CD4-positive, alpha-beta T cell treated with Interleukin-10 for 1 hour (primary cell): ENCODE data around the gene PMM2.
"Not testable (repeated sequence)": the region's sequence is repeated elsewhere in the genome, so short reads cannot be mapped to it uniquely, and the experiment has no call there.

Source experiments
- DNase-seq: peaks from one replicate; pipeline ENCODE4 v3.0.0-alpha.2; 2020

PMM2 gene

DNA sequence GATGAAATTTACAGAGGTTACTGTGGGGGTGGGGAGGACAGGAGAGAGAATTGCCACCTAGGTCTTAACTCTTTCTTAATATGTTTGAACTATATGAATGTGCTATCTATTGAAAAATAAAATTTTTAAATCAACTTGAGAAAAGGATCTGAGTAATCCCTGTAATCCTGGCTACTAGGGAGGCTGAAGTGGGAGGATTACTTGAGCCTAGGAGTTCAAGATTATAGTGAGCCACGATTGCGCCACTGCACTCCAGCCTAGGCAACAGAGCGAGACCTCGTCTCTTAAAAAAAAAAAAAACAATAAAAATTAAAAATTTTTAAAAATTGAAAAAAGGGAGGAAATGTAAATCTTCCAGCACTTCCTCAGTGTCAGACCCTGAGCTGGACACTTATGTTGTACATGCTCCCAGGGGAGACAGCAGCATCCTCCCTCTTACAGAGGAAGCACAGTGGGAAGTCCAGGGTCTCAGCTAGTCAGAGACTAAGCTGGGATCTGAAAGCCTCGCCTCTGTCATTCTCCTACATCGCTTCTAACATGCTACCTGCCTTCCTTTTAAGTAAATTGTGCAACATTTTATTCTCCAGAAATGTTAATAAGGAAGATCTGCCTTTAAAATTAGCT, 21.9 kb downstream of the PMM2 start:
- DNase-seq = no peak

DNA sequence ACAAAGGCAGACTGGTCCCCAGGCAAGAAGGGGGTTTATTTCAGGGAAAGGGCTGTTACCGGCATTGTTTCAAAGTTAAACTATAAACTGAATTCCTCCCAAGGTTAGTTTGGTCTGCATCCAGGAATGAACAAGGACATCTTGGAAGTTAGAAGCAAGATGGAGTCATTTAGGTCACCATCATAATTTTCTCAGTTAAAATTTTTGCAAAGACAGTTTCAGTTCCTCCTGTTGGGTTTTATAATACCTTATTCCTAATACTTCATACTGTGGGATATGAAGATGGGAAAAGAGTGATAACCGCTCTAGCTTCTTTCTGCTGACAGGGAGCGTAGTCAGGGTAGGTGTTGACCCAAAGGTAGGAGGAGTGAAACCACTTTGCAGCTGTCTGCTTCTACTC, 24.8 kb downstream of the PMM2 start:
- no peak for DNase-seq

DNA sequence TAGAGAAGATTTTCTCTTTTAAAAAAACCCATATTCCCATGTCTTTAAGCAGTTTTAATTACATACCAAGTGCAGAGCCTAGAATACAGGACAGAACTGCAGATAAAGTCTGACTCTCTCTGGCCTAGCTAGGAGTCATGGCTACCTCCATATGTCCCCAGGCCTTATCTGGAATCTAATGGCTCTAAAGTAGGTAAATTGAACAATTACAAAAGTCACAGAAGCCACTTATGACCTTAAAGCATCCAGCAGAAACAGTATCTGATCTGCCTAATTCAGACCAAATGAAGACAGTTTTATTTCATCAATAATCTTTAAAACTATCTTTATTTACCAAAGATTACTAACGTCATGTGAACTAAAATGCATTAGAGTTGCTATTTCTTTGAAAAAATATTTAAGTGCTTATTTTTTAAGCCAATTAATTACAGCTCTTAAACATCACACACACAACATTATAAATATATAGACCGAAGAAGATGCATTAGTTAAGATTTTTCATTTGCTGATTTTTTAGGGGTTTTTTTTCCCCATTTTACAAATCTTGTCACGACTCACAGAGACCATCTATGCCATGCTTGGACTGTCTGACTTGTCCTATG, 28.7 kb downstream of the PMM2 start:
- no peak for DNase-seq

DNA sequence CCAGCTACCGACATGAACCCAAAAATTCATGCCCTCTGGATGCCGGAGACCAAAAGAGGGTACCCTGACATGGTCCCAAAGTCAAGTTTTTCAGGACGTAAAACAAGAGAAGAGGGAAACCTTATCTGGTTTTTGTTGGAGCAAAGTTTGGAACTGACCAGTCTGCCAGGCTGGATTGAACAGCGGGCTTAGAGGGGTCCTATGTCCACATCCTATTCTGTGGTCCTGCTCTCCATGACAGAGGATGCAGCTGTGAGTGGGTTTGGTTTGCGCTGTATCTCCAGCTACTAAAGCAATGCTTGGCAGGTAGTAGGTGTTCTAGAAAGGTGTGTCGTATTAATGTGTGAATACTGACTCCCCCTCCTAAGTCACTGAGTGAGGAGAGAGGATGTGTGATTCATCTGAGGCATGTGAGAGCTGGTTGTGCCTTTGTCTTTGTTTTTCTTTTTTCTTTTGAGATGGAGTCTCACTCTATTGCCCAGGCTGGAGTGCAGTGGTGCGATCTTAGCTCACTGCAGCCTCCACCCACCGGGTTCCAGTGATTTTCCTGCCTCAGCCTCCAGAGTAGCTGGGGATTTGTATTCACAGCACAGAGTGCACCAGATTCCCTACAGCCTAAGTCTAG, 31.0 kb downstream of the PMM2 start:
- no peak for DNase-seq

DNA sequence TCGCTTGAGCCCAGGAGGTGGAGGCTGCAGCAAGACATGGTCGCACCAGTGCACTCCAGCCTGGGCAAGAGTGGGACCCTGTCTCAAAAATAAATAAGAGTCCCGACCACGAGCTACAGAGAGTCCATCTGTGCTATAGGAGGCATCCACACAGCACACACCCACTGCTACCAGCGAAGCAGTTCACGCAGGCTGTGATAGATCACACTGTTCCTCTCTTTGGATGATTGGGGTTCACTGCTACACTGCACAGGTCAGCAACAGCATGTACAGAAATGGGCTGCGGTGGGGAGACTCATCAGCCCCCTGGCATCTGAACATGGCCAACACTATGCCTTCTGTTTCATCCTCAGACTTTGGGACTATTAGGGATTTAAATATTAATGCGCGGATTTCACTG, 33.8 kb downstream of the PMM2 start:
- DNase-seq = no peak

DNA sequence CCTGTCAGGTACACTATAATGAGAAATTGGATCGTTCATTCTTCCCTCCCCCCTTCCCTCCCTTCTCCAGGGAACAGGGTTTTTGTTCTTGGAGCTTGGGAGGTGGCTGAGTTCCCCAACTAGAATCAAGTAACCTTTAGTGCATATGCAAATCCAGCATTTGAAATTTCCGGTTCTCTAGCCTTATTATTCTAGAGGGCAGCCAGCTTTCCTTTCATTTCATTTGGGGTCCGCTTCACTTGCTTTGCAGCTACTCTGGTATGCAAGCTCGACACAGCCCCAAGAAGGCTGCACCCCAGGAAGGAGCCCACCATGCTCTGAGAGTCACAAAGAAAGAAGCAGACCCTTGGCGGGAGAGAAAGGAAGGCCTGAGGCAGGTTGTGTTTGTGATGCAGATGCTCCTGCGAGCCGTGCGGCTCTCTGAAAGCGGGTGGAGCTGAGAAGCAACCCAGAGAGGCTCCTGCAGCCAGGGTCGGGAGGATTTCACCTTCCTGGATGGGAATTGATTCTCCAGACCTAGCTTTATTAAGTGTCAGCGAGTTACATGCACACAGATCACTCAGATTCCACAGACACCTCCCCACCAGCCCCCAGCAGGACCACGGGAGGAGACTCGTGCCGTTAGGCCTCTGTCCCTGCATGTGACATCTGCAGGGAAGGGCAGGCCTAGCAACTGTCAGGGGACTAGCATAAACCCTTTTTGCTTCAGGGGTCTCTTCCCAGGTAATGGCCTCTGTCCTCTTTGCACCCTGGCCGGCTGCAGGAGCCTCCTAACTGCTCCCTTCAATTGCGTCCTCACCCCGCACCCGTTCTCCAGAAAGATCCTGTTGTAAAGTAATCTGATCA, 34.5 kb downstream of the PMM2 start:
- DNase-seq = no peak

DNA sequence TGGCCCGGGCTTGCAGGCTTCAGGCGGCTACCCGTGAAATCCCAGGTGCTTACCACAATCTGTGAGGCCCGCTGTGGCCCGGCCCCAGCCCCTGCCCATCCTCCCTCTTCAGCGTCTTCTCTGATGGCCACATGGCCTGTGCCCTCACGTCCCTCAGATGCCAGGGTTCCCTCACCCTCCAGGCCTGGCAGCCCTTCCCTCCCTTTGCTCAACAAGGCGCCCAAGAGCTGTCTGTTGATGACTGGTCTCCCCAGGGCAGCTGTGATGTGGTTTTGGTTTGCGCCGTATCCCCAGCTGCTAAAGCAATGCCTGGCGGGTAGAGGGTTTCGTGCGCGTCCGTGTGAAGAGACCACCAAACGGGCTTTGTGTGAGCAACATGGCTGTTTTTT, 35.1 kb downstream of the PMM2 start:
- no peak for DNase-seq

DNA sequence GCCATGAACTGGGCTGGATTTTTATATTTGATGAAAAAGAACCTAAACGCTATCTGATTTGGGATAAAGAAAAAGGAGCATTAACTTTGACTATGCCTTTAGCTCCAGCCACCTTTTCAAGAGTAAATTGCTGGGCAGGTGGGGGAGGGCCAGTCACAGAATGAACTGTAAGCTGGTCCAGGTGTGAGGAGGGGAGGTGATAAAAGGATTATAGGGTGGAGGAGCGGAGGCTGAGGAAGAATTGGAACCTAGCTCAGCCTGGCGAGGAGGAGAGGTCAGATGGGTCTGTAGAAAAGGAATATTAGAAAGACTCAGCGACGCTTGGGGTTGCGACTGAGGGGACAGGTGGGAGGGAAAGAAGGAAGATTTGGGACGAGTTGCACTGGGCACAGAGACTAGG, 39.2 kb downstream of the PMM2 start:
- not testable (repeated sequence) for DNase-seq

DNA sequence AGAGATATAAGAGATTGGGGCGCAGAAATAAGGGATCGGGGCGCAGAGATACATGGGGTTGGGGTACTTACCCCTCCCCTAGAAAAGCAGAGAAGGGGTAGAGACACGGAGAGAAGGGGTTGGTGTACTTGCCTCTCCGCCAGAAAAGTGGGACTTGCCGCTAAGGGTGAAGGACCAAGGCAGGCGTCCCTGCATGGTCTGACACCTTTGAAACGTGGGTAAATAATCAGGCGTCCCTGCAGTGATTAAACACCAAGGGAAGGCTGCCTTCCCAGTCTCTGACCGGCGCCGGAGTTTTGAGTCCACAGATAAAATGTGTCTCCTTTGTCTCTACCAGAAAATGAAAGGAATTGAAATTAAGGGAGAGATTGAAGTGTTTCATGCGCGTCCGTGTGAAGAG, 40.0 kb downstream of the PMM2 start:
- DNase-seq = not testable (repeated sequence)

DNA sequence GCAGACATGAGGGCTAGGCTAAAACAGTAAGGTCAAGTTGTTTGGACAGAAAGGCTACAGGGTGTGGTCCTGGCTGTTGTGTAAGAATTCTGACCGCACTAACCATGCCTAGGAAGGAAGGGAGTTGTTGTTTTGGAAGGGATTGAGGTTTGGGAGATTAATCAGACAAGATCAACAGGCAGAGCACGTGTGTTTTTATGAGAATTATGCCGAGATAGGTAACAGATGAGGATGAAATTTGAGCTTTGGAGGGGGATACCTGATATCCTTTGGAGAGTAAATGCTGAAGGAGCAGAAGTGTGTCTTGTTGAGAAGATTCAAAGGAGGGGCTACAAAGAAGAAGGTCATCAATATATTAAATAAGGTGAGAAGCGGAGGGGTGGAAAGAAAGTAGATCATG, 44.4 kb downstream of the PMM2 start:
- not testable (repeated sequence) for DNase-seq

DNA sequence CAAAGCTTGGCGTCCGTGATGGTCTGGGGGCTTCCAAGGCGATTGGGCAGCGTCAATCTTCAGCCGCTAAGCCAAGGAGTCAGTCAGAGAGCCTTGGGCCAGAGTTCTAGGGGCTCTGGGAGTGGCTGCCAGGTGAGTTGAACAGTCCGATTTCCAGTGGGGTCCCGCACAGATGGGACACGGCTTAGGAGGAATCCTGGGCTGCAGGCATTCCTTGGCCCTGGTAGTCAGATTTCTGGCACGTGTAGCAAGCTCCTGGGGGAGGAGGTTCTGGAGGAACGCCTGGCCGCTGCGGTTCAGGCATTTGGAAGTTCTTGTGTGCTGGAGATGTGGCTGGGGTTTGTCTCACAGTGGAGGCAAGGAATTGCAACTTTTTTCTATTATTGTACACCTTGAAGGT, 45.7 kb downstream of the PMM2 start:
- not testable (repeated sequence) for DNase-seq

DNA sequence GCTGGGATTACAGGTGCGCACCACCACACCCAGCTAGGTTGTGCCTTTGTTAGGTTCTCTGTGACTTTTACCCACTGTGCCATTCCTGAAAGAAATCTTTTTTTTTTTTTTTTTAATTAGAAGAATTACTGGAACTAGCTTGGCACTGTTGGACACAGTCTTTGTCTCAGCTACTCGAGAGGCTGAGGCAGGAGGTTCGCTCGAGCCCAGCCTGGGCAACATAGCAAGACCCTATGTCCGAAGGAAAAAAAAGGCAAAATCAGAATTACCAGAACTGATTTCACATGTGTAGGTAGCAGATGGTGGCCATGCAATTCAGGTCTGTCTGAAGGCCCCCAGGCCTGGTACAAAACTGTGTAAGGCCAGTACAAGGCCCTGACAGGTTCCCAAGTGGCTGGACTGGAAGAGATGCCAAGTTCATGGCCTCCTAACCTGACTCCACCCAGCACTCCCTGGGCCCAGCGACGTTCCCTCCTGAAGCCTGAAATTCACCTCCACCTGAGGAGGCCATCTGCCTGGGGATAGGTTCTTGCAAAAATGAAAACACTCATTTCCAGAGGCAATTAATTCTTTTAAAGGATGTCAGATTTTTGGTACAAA, 48.2 kb downstream of the PMM2 start:
- DNase-seq = no peak

DNA sequence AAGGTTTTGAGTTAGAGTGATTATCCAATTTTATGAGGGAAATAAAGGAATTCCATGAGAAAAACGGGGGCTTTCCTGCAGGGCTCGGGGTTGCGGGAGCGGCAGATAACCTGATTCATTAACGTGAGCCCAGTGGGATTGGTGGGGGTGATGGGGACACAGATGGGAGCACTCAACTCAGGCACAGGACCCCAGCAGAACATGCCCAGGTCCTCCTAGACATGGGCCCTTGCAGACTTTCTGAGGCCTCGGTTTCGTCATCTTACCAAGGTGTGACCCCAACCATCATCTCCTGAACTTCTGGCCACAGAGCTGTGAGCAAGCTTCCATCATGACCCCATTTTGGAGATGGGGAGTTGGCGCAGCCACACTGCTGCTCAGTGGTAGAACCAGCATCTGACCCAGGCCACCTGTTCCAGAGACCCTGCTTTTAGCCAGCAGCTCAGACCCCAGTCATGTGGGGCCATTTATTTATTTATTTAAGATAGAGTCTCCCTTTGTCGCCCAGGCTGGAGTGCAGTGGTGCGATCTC, 48.8 kb downstream of the PMM2 start:
- DNase-seq = no peak

DNA sequence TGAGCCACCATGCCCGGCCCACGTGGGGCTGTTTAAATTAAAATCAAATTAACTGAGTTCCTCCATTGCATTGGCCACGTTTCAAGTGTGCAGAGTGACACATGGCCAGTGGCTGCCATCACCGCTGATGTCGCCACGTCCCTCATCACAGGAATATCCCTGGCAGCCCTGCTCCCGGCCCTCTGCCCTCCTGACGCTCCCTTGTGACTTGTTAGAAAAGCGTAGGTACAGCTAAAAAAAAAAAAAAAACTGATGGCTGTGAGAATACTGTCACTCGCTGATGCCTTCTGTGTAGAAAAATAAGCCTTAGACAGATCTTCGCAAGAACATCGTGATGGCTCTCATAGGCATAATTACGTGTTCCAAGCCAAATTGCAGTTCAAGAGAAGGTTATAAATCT, 49.5 kb downstream of the PMM2 start:
- DNase-seq = no peak

DNA sequence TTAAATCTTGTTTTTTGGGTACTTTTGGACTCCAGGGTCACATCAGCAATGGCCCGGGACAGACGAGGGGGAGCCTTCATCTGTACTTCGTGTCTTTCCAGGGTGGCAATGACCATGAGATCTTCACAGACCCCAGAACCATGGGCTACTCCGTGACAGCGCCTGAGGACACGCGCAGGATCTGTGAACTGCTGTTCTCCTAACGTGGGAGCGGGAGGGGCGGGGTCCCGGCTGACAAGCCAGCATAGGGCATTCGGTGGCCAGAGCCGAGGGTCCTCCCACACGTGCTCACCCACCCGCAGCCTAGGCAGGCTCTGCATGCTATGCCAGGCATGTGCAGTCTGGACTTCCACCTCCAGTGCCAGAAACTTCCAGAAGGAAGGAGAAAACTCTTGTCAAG, 50.0 kb downstream of the PMM2 start:
- DNase-seq = no peak

DNA sequence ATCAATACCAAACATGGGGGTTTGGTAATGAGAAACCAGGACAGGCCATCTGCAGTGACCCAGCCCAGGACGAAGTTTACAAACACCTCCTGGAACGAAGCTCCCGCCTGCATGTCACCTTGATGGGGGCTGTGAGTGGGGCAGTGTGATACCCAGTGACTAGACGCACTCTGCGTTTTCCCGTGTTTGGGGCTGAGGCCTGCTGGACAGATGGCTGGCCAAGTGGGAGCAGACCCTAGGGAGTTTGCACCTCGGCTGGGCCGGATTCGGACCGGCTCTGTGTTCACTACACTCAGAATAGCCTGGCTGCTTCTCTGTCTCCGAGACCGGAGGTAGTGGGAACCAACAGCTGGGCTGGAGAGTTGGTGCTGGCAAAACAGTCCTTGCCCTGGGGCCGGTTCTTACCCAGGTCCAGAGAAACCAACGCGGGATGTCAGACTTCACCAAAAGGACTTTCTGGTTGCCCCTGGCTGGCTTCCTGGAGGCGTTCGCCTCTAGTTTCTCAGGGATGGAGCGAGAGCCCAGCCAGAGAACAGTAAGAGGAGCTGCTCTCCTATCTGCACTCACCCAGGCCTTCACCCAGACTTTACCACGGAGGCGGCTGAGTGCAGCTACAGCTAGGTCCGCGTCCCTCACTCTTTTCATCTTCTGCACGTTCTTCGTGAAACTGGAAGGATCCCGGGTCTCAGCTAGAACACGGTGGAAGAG, 50.7 kb downstream of the PMM2 start:
- no peak for DNase-seq

DNA sequence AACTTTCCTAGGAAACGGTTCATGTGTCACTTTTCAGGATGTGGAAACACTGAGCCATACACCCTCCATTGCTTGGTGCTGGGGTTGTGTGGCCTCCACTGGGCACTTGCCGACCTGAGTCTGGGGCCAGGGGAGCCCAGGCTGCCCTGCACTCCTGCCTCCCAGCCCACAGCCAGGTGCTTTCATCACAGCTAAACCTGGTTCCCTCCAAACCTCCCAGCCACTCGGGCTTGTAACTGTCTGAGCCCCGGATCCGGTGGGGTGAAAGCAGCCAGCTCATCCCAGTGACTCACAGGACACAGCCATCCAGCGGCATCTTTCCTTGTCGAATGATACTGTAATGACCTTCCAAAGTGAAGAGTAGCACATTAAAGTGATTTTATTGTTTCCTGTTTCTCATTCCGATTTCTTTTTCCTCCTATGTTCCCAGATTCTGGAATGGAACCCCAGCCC, 51.3 kb downstream of the PMM2 start:
- DNase-seq = no peak

DNA sequence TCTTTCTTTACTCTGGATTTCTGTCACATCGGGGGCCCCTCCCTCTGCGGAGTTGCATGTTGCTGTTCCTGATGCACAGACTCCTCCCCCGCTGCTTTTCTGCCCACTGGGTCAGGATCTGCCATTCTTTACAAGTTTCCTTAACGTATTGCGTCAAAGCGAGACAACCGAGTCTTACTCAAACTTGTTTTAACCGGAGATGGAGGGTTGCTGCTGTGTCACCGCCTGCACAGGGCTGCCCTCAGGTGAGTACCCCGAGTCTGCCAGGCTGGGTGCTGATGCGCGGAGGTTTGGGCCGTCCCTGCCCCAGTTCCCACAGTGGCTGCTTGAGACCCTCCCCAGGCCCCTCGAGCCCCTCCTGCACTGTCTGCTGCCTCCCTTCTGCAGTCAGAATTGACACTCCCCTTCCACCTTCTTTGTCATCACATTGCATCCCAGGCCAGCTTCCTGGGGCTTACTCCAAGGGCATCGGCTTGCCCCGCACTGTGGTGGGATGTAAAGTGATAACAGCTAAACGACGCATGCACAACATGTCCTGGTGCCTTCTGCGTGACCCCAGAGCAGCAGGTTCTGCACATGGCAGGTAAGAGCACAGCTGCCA, 51.9 kb downstream of the PMM2 start:
- no peak for DNase-seq

DNA sequence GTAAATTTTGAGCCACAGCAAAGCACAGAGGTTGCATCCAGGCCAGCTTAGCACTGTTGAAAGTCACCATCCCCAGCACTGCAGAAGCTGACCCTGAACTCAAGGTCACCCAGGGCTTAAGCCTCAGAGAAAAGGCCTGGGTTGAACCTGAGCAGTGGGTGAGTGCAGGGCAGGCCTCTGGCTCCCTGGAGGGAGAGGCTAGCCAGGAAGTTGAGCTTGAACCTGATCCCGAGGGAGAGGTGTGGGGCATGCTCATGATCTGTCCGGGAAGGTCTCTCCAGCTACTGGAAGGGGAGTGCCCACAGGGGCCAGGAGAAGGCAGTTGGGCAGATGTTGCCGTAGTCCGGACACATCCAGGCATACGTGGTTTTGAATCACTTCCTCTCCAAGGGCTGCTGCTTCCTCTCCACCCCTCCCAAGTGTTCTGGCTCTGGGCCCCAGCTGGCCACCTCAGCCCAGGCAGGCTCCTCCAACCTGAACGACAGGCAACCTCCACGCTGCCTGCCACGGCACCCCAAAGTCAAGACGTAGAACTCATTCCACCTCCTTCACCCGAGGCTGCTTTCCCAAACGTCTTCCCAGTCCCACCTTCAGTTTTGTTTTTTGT, 52.7 kb downstream of the PMM2 start:
- no peak for DNase-seq

DNA sequence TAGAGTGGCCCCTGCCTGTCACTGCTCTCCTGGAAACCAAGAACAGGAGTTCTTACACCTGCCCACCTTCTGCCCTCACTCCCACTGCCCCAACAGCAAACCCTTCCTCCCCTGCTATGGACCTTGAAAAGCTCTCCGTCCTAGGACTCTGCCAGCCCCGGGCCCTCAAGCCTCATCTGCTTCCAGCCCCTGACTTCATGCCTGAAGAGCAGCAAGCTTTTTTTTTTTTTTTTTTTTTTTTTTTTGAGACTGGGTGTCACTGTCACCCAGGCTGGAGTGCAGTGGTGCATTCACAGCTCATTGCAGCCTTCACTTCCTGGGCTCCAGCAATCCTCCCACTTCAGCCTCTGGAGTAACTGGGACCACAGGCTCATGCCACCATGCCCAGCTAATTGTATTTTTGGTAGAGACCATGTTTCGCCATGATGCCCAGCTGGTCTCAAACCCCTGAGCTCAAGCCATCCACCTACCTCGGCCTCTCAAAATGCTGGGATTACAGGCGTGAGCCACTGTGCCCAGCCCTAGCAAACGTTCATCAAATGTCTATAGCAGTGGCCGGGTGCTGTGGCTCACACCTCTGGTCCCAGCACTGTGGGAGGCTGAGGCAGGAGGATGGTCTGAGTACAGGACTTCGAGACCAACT, 54.2 kb downstream of the PMM2 start:
- no peak for DNase-seq

DNA sequence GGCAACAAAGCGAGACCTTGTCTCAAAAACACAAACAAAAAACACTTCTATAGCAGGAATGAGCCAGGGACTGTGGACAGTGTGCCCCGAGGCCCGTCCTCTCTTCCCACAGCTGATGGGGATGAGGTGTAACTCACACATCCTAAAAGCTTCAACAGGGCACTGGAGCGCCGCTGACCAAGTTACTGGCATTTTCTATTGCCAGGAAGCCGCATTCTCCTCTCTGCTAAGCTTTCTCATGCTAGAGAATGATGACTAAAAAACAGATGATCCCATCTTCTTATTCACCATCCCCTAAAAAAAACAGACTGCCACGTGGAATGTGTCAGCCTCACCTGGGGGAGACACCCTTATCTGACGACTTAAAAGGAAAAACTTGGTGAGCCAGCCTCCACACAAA, 54.9 kb downstream of the PMM2 start:
- DNase-seq = no peak
